ENCODE data around the gene MRGPRF.

DNA sequence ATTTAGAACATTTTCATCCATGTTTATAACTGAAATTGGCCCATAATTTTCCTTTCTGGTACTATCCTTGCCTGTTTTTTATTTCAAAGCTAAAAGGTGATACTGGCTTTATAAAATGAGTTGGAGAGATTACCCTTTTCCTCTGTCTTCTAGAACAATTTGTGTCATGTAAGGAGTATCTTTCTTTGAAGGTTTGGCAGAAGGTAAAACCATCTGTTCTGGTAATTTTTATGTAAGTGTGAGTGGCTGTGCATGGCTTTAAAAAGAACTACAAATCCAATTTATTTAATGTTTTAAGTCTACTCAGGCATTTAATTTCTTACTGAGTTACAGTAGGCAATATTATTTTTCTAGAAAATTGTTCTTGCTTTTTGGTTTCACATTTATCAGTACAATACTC is 24.6 kb downstream of the MRGPRF start:
- TF ChIP-seq, protein P1, sequence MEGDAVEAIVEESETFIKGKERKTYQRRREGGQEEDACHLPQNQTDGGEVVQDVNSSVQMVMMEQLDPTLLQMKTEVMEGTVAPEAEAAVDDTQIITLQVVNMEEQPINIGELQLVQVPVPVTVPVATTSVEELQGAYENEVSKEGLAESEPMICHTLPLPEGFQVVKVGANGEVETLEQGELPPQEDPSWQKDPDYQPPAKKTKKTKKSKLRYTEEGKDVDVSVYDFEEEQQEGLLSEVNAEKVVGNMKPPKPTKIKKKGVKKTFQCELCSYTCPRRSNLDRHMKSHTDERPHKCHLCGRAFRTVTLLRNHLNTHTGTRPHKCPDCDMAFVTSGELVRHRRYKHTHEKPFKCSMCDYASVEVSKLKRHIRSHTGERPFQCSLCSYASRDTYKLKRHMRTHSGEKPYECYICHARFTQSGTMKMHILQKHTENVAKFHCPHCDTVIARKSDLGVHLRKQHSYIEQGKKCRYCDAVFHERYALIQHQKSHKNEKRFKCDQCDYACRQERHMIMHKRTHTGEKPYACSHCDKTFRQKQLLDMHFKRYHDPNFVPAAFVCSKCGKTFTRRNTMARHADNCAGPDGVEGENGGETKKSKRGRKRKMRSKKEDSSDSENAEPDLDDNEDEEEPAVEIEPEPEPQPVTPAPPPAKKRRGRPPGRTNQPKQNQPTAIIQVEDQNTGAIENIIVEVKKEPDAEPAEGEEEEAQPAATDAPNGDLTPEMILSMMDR (IDR thresholded peaks at IDR 0.05): no peak
- no peak for TF ChIP-seq EZH2 (IDR thresholded peaks at IDR 0.05; ENCODE audit: borderline replicate concordance, insufficient read depth, low read depth, low read length, poor library complexity, severe bottlenecking)

Data from B cell (primary cell).